Ovary (tissue), 9 donors: ENCODE measurements around the gene SLC22A23. TPM values are rescaled to one million over a fixed set of nuclear protein-coding genes. Genes with fewer than 3 reads are reported as not detected.

ENCODE experiments used
- DNase-seq, 5 donors: peaks; one replicate each; pipeline ENCODE4 v3.0.0-alpha.2; 2019 to 2020
- H3K27ac ChIP-seq, 2 donors: fragments of 200-600 bp; one replicate each; pipeline versions ENCODE4 v1.5.1 to v1.8.0; 2019 to 2022
- H3K27me3 ChIP-seq: fragments of 200-600 bp; one replicate; pipeline ENCODE4 v1.8.0; 2022
- H3K36me3 ChIP-seq: fragments of 200-600 bp; sonication (generic); one replicate; pipeline ENCODE4 v1.5.1; 2019
- H3K4me1 ChIP-seq: one replicate; pipeline ENCODE4 v1.8.1; 2013; ENCODE audit warnings: mild to moderate bottlenecking, moderate library complexity; ENCODE audit not compliant: insufficient read depth
- H3K4me3 ChIP-seq: fragments of 200-600 bp; sonication (generic); one replicate; pipeline ENCODE4 v1.5.1; 2017
- H3K9me3 ChIP-seq, 2 donors: fragments of 200-600 bp in 1 of 2; sonication (generic) in 1 of 2; one replicate each; pipeline versions ENCODE4 v1.5.1 to v1.8.1; 2013 to 2019; ENCODE audit warnings: mild to moderate bottlenecking in 1 of 2, moderate library complexity in 1 of 2
- CTCF ChIP-seq, 3 donors: fragments of 450-650 bp in 2 of 3; fragments of 200-600 bp in 1 of 3; IDR thresholded peaks; one replicate each; pipeline versions ENCODE4 v1.5.1 to v1.8.0; 2016 to 2022; ENCODE audit warnings: antibody characterized with exemption in 3 of 3, mild to moderate bottlenecking in 1 of 3
- EP300 ChIP-seq: sonication (generic); formaldehyde crosslinking; IDR thresholded peaks from one replicate; pipeline ENCODE4 v1.6.1; 2017; ENCODE audit warnings: antibody characterized with exemption
- POLR2A ChIP-seq: fragments of 450-650 bp; IDR thresholded peaks from one replicate; pipeline ENCODE4 v1.6.1; 2017; ENCODE audit warnings: antibody characterized with exemption, mild to moderate bottlenecking, moderate library complexity
- WGBS, 3 donors: extraction: QIAGEN DNeasy Blood & Tissue Kit in 1 of 3; methylation state at CpG; one replicate each; pipeline versions ENCODE4 v1.1.5 to v1.1.7; 2013 to 2017; 5-methylcytosine and 5-hydroxymethylcytosine counted together
- intact Hi-C, 4 donors: fragments of 100-400 bp; cut with DNase I; formaldehyde crosslinking; loops; one replicate each; pipeline versions ENCODE4 v1.11.0 to v1.15.1; 2022 to 2023
- polyA plus RNA-seq, 2 donors: library from polyadenylated mRNA; stranded (reverse); fragments of 200-250 nt in 1 of 2; fragments of 350-450 nt in 1 of 2; fragmentation: Illumina TruSeq in 1 of 2; extraction: RNeasy Lipid Tissue Mini Kit (QIAGEN cat#74804) in 1 of 2; gene quantifications; one replicate each; pipeline ENCODE4 v1.2.3, GENCODE V29; 2013 to 2014
- total RNA-seq, 7 donors: library from RNA; depleted of rRNA in 2 of 7; stranded (reverse); fragments of >200 nt in 2 of 7; fragmentation: NEBNext Ultra II Directional in 3 of 7; extraction: Animal tissue kit (Norgen Biotek cat#: 25700) in 3 of 7; gene quantifications; one replicate each; pipeline versions ENCODE4 v1.1.0 to v1.2.4, GENCODE V29; 2016 to 2023
- donor health status: DM: no; HTN: no; CAD: no; lungs with moderate emphysema.
- donor health status: DM: no; HTN: no; CAD: no.
- donor health status: Bipolar disorder and iron deficiency.
- donor health status: DM: yes; HTN: yes; CAD: no.
- donor health status: DM: no; HTN: no; CAD: no.
- donor health status: DM: yes; HTN: yes; CAD: no.

SLC22A23 gene
- total and polyA plus RNA-seq, 9 donors: 2.3 to 31.0 (median 5.2) TPM

DNA sequence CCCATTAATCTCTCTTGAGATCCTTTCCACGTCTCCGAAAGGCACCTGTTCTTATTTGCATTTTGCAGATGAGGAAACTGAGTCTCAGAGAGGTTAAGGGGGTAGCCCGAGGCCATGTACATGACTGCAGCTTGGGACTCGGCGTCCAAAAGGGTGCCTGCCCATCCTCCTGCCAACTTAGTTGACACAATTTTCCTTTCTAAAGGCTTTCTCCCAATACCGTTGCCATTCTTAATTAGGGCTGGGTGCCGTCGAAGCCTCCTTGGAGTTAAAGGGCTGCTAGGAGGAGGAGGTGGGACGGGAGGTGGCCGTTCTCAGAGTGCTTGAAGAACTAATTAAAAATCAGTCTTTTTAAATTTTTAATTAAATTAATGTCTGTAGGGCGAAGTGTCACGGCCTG lies 198.6 kb downstream of the SLC22A23 start:
- no peak overlapping the region for H3K27ac ChIP-seq
- TF ChIP-seq CTCF (IDR thresholded peaks at IDR 0.05) (no peak), EP300 (no peak), POLR2A (no peak)
- intact Hi-C loops: loop anchor here in 1 of 4 donors (10.0 kb wide), 3 partner anchors 93 to 877 kb away; partner anchors contain the start of gene ECI2
- peak overlapping the region; percentile 58 for H3K4me3 ChIP-seq
- H3K27me3 ChIP-seq: no peaks in the 10 kb centered on the region
- no peaks in the 10 kb centered on the region for H3K36me3 ChIP-seq
- DNase-seq: no peak
- H3K9me3 ChIP-seq: no peaks in the 10 kb centered on the region
- WGBS, 3 donors: 40 to 48% (median 43%) methylated on average over 12 of the region's 12 CpGs
- H3K4me1 ChIP-seq: peaks cover 13% of the 10 kb centered on the region

- DNase-seq: no peak
- WGBS, 3 donors: 94 to 98% (median 97%) methylated on average over 40 of the region's 40 CpGs
- Histone ChIP-seq H3K27ac (no peak overlapping the region), H3K27me3 (no peaks in the 10 kb centered on the region), H3K36me3 (no peaks in the 10 kb centered on the region), H3K9me3 (no peaks in the 10 kb centered on the region), H3K4me3 (no peak overlapping the region), H3K4me1 (no peaks in the 10 kb centered on the region)
- TF ChIP-seq EP300: no peak
- TF ChIP-seq CTCF (IDR thresholded peaks at IDR 0.05): no peak
- intact Hi-C loops: loop anchor here (5.0 to 10.0 kb wide), 5 partner anchors 89 to 881 kb away; partner anchors contain the start of gene ECI2 (in 1 of the 4)
Observed at GRCh38 chr6:3253597-3253961, 203.3 kb downstream of the SLC22A23 start.

DNA sequence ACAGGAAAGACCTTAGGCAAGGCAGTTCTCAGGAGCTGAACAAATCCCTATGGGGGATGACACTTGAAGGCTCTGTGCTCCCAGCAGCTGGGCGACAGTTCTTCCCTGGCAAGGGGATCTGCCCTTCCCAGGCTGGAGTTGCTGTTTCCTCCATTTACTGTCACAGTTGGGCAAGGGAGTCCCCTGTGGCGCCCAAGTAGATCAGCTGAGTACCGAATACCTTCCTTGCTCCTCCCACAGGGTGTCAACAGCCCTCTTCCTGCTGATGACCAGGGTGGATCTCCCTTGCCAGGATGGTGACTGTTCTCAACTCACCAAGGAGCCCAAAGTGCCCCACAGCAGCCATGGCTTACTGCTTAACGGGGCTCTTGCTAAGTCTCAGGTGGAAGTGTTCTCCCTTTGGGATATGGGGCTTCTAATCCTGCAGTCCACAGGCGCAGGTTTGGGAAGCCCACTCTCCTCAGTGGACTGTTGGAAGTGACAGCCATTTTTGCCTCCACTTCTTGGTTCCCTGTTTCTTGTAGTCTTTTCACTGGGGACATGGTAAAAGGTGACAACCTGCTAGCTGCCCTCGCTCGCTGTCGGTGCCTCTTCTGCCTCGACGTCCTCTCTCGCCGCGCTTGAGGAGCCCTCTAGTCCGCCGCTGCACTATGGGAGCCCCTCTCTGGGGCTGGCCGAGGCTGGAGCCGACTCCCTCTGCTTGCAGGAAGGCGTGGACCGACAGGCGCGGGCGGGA lies 203.8 kb downstream of the SLC22A23 start:
- H3K27ac ChIP-seq: no peak overlapping the region
- no peaks in the 10 kb centered on the region for H3K36me3 ChIP-seq
- H3K4me3 ChIP-seq: no peak overlapping the region
- no peak for TF ChIP-seq EP300
- intact Hi-C loops: loop anchor here (5.0 to 10.0 kb wide), 5 partner anchors 88 to 882 kb away; partner anchors contain the start of gene ECI2 (in 1 of the 4)
- no peaks in the 10 kb centered on the region for H3K9me3 ChIP-seq
- H3K27me3 ChIP-seq: no peaks in the 10 kb centered on the region
- DNase-seq: no peak
- H3K4me1 ChIP-seq: peaks cover 3% of the 10 kb centered on the region
- WGBS, 3 donors: 93 to 95% (median 93%) methylated on average over 22 of the region's 22 CpGs

DNA sequence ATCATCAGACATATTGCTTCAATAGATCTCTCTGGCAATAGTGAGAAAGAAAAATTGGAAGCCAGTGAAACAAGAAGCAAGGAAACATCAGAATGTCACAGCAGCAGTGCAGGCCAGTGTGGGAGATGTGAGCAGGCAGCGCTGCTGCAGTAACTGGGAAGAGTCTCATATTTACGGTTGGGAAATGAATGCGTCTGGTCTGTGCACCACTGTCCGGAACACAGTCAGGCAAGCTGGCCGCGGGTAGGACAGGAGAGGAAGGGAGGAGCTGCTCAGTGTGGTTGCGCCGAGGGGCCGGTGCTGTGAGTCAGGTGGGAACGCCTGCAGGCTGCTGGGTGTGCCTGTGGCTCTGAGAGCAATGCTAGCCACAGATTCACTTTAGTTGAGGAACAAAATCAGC lies 204.5 kb downstream of the SLC22A23 start:
- no peak for TF ChIP-seq EP300
- no peak for TF ChIP-seq CTCF (IDR thresholded peaks at IDR 0.05)
- no peak for TF ChIP-seq POLR2A
- intact Hi-C loops: loop anchor here (5.0 to 10.0 kb wide), 5 partner anchors 88 to 882 kb away; partner anchors contain the start of gene ECI2 (in 1 of the 4)
- Histone ChIP-seq H3K4me1 (peaks cover 3% of the 10 kb centered on the region), H3K4me3 (no peak overlapping the region), H3K27me3 (no peaks in the 10 kb centered on the region), H3K9me3 (no peaks in the 10 kb centered on the region), H3K27ac (no peak overlapping the region), H3K36me3 (no peaks in the 10 kb centered on the region)
- WGBS, 3 donors: 84 to 88% (median 86%) methylated on average over 10 of the region's 10 CpGs
- no peak for DNase-seq
